Activated naive CD4-positive, alpha-beta T cell treated with anti-CD3 and anti-CD28 coated beads, Interleukin-2, amount 10 ng/mL, durations not matched to agents 7 days and 5 days (primary cell): ENCODE data around the gene ZNF641.
A peak's percentile ranks its signal among the peaks of the same experiment; 100 is the strongest.

Experiments
- CTCF ChIA-PET: fragments of 350-600 bp; sonication (Branson Sonifier 250); formaldehyde crosslinking; loops from one replicate; lab custom pipeline; 2021; ENCODE audit warnings: antibody characterized with exemption; lab: Charles Lee
- DNase-seq: peaks from one replicate; pipeline ENCODE4 v3.0.0-alpha.2; 2020
- H3K27ac Mint-ChIP-seq: one replicate; pipeline ENCODE4 v1.8.0; 2021; ENCODE audit warnings: mild to moderate bottlenecking, moderate library complexity, mixed read lengths
- H3K27me3 Mint-ChIP-seq: one replicate; pipeline ENCODE4 v1.8.0; 2021; ENCODE audit warnings: mild to moderate bottlenecking, mixed read lengths
- H3K36me3 Mint-ChIP-seq: one replicate; pipeline ENCODE4 v1.8.0; 2021; ENCODE audit warnings: mixed read lengths
- H3K4me1 Mint-ChIP-seq: one replicate; pipeline ENCODE4 v1.8.0; 2021; ENCODE audit warnings: mixed read lengths
- H3K4me3 Mint-ChIP-seq: one replicate; pipeline ENCODE4 v1.8.0; 2021; ENCODE audit warnings: mild to moderate bottlenecking, moderate library complexity, mixed read lengths
- H3K9me3 Mint-ChIP-seq: one replicate; pipeline ENCODE4 v1.8.0; 2021; ENCODE audit warnings: mixed read lengths

ZNF641 gene

DNA sequence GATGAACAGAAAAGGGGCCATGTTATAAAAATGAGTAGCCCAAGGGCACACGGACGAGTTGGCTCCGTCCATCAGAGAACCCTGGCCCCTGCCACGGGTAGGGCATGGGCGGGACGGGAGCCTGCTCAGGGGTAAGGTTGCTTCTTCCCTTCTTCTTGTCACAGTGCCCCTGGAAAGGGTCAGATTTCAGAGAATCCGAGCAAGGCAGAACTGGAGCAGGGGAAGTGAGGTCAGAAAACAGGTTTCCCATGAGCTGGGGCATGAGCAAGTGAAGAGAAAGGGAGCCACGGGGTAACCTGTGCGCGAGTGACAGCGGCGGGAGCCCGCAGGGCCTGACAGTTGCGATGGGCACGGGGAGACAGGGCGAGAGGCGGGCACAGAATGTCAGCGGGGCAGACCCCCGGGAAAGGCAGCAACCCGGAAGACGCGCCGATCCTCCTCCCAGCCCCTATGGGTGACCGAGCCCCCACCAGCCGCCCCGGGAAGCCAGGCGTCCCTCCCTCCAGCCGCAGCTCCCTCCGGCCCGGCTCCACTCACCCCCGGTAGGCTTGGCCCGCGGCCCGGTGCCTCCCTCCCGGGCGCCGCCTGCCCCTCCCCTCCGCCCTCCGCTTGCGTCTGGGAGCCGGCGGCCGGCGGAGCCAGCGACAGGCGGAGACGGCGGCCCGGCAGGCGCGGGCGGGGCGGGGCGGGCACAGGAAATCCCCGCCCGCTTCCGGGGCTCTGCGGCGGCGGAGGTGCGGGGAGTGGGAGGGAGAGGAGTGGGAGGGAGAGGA lies at the start of gene ZNF641:
ZNF641 (minus strand) TSS at position 671 of the 773 bp plus-strand sequence. CDS start 2,829 bp downstream, outside the sequence.
- DNase-seq, result peak; percentile 87
- CTCF ChIA-PET, result no interaction called here
- peak within 1 kb of the TSS; percentile 96 for H3K4me3 Mint-ChIP-seq
- H3K27ac Mint-ChIP-seq, result peak within 1 kb of the TSS; percentile 92
- H3K9me3 Mint-ChIP-seq, result no peaks in the 10 kb centered on the region
- peaks cover 35% of the 10 kb centered on the region for H3K36me3 Mint-ChIP-seq
- H3K4me1 Mint-ChIP-seq, result peaks cover 30% of the 10 kb centered on the region
- peaks cover 10% of the 10 kb centered on the region for H3K27me3 Mint-ChIP-seq

DNA sequence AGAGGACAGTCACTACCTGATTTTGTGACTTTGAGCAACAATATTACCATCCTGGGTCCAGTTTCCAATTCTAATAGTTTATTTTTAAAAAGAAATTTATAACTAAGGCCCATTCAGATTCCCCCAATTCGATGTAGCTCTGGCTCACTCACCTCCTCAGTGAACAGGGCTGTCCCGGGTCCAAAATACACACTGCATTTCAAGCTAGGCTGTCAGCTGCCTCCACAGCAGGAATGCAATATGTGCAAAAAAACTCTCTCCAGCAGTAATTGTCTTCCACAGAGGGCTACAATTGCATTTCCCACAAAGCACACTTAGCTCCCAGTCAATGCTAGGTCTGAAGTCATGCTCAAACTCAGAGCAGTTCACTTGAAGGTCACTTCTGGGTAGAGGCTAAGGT lies 39.3 kb upstream of the ZNF641 start:
- no peak for DNase-seq
- Mint-ChIP-seq H3K27ac (no peak overlapping the region), H3K27me3 (peaks cover 16% of the 10 kb centered on the region), H3K9me3 (no peaks in the 10 kb centered on the region), H3K4me3 (no peak overlapping the region), H3K4me1 (no peaks in the 10 kb centered on the region), H3K36me3 (no peaks in the 10 kb centered on the region)
- CTCF ChIA-PET, result no interaction called here

DNA sequence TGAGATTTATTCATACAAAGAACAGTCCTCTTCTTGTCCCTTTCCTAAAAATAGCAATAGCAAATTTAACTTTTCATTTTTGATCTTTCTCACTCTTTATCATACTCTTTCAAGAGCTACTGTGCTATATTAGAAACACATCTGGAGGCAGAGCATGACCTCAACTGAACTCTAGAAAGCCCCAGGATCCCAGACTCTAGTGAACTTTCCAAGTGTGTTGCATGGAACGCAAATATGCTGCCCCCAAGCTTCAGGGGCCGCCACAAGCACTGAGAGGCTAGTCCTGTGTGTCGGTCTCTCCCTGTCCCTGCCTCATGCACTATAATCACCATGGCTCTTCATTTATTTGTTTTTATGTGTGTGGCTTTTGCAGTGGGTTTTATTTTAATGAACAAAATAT lies 38.7 kb upstream of the ZNF641 start:
- CTCF ChIA-PET, result no interaction called here
- DNase-seq, result no peak
- Mint-ChIP-seq H3K4me3 (no peak overlapping the region), H3K36me3 (no peaks in the 10 kb centered on the region), H3K27ac (no peak overlapping the region), H3K9me3 (no peaks in the 10 kb centered on the region), H3K4me1 (no peaks in the 10 kb centered on the region), H3K27me3 (peaks cover 16% of the 10 kb centered on the region)

DNA sequence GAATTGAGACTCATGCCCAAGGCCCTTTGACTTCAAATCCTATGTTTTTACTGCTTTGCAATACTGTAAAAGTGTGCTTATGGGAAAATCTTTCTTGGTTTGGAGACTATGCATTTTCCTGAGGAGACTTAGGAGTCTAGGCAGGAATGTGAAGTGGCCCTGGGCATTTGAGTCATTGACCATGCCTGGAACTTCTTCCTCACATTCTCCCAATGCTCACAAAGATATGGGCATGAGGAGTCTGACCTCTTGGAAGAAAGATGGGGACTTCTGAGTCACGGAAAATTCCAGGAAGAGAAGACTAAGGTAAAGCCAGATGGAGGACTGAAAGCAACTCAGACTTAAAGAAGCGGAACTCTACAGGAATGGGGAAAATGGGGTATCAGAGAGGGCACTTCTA lies 38.2 kb upstream of the ZNF641 start:
- Mint-ChIP-seq H3K27ac (no peak overlapping the region), H3K4me1 (no peaks in the 10 kb centered on the region), H3K36me3 (no peaks in the 10 kb centered on the region), H3K9me3 (no peaks in the 10 kb centered on the region), H3K4me3 (no peak overlapping the region), H3K27me3 (peaks cover 16% of the 10 kb centered on the region)
- CTCF ChIA-PET, result no interaction called here
- no peak for DNase-seq

DNA sequence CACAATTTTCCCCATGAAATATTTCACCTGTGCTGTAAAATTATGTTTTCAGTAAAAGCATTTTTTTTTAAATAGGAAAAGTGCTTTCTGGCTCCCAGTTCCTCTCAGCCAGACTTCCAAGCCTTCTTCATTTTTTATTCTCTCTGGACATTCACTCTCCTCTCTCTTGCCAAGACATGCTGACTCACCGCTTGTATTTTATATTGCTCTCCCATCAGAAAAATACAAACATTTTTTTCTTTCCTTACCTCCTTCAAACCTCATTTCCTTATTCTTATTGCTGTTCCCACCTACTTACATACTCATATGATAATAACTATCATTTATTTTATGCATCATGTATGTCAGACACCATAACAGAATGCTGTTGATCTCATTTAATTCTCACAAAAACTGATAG lies 37.7 kb upstream of the ZNF641 start:
- no peak for DNase-seq
- Mint-ChIP-seq H3K36me3 (no peaks in the 10 kb centered on the region), H3K9me3 (no peaks in the 10 kb centered on the region), H3K4me3 (no peak overlapping the region), H3K27me3 (peaks cover 16% of the 10 kb centered on the region), H3K4me1 (no peaks in the 10 kb centered on the region), H3K27ac (no peak overlapping the region)
- CTCF ChIA-PET, result no interaction called here

DNA sequence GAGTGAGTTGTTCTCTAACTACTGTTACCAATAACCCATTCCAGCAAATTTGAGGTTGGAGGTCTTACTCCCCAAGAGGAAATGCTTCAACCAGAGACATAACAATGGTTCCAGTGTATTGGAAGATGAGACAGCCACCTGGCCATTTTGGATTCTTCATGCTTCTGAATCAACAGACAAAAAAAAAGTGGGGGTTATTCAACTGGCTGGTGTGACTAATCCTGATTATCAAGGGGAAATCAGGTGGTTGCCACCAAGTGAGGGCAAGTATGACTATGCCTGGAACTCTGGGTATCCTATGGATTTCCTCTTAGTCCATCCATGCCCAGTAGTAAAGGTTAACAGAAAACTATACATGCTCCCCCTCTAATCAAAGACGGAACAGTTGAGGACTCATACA lies 29.9 kb upstream of the ZNF641 start:
- DNase-seq, result no peak
- CTCF ChIA-PET, result no interaction called here
- H3K4me1 Mint-ChIP-seq, result no peaks in the 10 kb centered on the region
- H3K27me3 Mint-ChIP-seq, result no peaks in the 10 kb centered on the region
- H3K27ac Mint-ChIP-seq, result no peak overlapping the region
- no peaks in the 10 kb centered on the region for H3K36me3 Mint-ChIP-seq
- H3K4me3 Mint-ChIP-seq, result no peak overlapping the region
- H3K9me3 Mint-ChIP-seq, result no peaks in the 10 kb centered on the region

DNA sequence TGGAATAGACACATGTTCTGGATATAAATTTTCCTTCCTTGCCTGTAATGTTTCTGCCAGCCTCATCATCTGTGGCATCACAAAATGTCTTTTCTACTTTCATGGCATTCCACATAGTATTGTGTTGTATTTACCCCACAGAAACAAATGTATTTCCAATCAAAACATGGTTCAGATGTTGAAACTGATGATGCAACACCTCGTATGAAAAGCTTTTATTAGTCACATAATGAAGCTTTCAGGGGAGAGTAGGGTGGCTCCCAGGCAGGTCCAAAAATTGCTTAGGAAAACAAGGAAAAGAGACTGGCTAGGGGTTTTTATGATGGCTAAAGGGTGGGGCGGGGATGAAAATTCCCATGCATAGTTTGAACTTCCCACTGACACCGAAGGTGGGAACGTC lies 29.1 kb upstream of the ZNF641 start:
- DNase-seq, result no peak
- Mint-ChIP-seq H3K27me3 (no peaks in the 10 kb centered on the region), H3K4me1 (no peaks in the 10 kb centered on the region), H3K9me3 (no peaks in the 10 kb centered on the region), H3K36me3 (no peaks in the 10 kb centered on the region), H3K4me3 (no peak overlapping the region), H3K27ac (no peak overlapping the region)
- CTCF ChIA-PET, result no interaction called here

DNA sequence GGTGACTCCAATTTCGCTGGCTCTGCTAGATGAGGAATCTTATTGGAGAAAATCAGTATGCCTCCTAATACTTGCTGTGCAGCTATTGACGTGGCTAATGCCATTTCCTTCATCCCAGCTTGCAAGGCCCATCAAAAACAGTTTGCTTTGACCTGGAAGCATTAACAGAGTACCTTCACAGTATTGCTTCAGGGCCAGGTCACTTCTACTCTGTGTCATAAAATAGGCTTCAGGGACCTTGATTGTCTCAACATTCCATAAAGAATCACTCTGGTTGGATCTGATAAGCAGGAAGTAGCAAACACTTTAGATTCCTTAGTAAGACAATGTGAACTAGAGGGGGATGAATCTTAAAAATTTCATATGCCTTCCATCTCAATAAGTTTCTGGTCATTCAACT lies 26.9 kb upstream of the ZNF641 start:
- no peak for DNase-seq
- Mint-ChIP-seq H3K4me3 (no peak overlapping the region), H3K27me3 (no peaks in the 10 kb centered on the region), H3K9me3 (no peaks in the 10 kb centered on the region), H3K27ac (no peak overlapping the region), H3K36me3 (no peaks in the 10 kb centered on the region), H3K4me1 (no peaks in the 10 kb centered on the region)
- CTCF ChIA-PET, result no interaction called here

DNA sequence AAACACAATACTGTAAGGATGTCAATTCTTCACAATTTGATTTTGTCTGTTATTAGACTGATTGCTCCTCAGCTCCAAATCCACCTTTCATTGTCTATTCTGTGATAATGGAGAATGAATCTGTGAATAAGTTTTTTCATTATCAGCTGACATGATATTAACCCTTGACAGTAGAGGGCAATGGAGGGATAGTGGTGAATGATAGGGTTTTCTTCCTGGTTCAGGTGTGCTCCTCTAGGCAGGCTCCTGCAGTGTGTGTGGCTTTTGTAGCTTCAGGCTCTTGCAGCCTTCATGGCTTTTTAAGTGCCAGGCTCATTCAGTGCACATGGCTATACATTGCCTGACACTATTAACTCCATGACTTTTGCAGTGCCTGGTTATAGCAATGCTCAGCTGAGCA lies 23.4 kb upstream of the ZNF641 start:
- H3K4me3 Mint-ChIP-seq, result no peak overlapping the region
- H3K9me3 Mint-ChIP-seq, result no peaks in the 10 kb centered on the region
- H3K4me1 Mint-ChIP-seq, result no peaks in the 10 kb centered on the region
- no peak for DNase-seq
- H3K27ac Mint-ChIP-seq, result no peak overlapping the region
- CTCF ChIA-PET, result no interaction called here
- no peaks in the 10 kb centered on the region for H3K27me3 Mint-ChIP-seq
- H3K36me3 Mint-ChIP-seq, result no peaks in the 10 kb centered on the region

DNA sequence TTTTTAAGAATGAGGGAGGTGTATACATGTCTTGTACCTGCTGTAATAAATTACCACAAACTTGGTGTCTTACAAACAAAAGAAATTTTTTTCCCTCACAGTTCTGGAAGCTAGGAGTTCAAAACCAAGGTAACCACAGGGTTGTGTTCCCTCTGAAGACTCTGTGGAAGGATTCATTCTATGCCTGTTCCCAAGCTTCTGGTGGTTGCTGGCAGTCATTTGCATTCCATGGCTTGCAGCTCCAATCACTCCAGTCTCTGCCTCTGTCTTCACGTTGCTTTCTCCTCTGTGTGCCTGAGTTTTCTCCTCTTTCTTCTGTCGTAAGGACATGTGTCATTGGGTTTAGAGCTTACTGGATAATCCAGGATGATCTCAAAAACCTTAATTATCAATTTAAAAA lies 15.4 kb upstream of the ZNF641 start:
- H3K27ac Mint-ChIP-seq, result no peak overlapping the region
- H3K4me3 Mint-ChIP-seq, result no peak overlapping the region
- no peak for DNase-seq
- CTCF ChIA-PET, result no interaction called here
- no peaks in the 10 kb centered on the region for H3K4me1 Mint-ChIP-seq
- no peaks in the 10 kb centered on the region for H3K9me3 Mint-ChIP-seq
- no peaks in the 10 kb centered on the region for H3K36me3 Mint-ChIP-seq
- peaks cover 6% of the 10 kb centered on the region for H3K27me3 Mint-ChIP-seq

DNA sequence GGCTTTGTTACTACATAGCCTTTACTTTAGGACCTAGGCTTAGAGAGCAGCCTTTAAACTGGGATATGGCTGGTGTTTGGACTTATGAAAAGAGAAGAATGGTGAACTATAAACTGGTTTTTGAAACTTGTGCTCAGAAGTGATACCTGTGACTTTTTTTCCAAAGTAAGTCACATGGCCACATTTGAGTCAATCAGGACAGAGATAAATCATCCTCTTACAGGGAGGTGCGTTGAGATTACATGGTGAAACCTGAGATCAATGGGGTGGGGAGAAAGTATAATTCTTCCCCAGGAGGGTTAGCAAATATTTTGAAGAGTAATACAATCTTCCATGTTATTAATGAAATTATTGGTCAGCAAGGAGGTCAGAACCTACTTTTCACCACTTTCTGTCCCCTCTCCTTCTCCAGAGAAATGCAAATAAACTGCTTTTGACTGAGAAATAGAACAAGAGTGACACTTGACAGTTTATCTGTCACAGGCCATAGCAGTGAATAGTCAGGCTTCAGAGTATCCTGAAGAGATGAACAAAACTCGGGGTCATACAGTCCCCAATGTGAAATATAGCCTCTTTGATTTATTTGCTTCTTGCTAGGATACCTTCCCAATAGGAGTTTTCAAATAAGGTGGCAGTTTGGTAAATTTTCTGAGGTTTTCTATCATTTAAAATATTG lies 11.1 kb upstream of the ZNF641 start:
- no peak overlapping the region for H3K27ac Mint-ChIP-seq
- H3K4me3 Mint-ChIP-seq, result no peak overlapping the region

DNA sequence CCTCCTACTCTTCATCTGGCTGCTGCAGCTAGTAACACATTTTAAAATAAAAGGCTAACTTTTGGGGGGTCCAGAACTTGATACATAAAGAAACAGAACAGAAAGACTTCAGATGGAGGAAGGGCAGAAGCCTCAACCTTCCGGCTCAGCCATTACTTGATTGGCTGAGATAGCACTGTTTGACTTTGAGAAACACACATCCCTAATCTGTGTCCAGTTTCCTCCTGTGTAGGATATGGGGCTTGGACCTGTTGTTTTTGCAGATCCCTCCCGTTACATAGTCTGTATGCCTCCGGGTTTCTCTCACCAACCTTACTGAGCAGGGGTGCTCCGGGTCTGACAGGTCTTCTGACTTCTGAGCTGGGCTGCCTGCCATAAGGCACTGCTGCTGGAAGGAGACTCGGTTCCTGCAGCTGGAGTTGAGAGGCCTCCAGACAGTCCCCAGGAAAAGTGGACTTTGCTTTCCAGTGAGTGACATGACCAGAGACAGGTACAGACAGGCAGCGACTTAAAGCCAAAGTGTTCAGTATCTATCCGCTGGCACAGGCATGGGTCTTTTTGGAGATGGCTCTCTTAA lies 8.3 kb upstream of the ZNF641 start:
- Mint-ChIP-seq H3K36me3 (no peaks in the 10 kb centered on the region), H3K27ac (no peak overlapping the region), H3K9me3 (no peaks in the 10 kb centered on the region), H3K4me3 (no peak overlapping the region), H3K27me3 (peaks cover 6% of the 10 kb centered on the region), H3K4me1 (no peaks in the 10 kb centered on the region)
- DNase-seq, result no peak
- CTCF ChIA-PET, result no interaction called here

More for the DNA sequence above, 11.1 kb upstream of the ZNF641 start:
- no peaks in the 10 kb centered on the region for H3K4me1 Mint-ChIP-seq
- no peak for DNase-seq
- H3K27me3 Mint-ChIP-seq, result peaks cover 11% of the 10 kb centered on the region
- no peaks in the 10 kb centered on the region for H3K9me3 Mint-ChIP-seq
- CTCF ChIA-PET, result no interaction called here
- H3K36me3 Mint-ChIP-seq, result no peaks in the 10 kb centered on the region

DNA sequence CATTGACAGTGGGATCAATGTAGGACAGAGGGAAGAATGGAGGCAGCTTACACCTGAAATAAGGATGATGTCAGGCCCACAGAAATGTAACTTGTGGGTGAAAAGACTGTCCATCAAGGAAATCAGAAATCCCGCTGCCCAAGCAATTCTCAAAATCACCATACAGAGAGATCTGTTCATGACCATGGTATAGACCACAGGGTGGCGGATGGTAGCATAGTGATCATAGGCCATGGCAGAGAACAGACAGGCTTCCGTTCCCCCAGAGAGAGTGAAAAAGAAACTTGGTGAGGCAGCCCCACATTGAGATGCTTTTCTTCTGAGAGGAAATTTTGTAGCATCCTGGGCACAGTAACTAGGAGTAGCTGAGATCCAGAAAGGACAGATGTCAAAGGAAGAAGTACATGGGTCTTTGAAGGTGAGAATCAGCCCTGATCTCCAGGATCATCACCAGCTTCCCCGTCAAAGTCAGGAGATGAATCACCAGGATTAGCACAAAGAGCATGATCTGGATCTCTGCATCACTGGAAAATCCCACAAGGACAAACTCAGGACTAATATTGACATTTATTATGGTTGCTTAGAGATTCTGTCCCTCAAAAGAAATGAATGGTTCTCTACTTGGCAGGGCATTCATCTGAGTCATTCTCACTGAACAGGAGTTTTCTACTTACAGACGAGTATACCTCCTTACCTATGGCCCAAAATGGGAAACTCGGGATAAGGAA lies 5.5 kb upstream of the ZNF641 start:
- H3K4me1 Mint-ChIP-seq, result peaks cover 3% of the 10 kb centered on the region
- DNase-seq, result no peak
- CTCF ChIA-PET, result no interaction called here
- H3K27me3 Mint-ChIP-seq, result peaks cover 14% of the 10 kb centered on the region
- no peaks in the 10 kb centered on the region for H3K9me3 Mint-ChIP-seq
- H3K27ac Mint-ChIP-seq, result no peak overlapping the region
- no peaks in the 10 kb centered on the region for H3K36me3 Mint-ChIP-seq
- no peak overlapping the region for H3K4me3 Mint-ChIP-seq

DNA sequence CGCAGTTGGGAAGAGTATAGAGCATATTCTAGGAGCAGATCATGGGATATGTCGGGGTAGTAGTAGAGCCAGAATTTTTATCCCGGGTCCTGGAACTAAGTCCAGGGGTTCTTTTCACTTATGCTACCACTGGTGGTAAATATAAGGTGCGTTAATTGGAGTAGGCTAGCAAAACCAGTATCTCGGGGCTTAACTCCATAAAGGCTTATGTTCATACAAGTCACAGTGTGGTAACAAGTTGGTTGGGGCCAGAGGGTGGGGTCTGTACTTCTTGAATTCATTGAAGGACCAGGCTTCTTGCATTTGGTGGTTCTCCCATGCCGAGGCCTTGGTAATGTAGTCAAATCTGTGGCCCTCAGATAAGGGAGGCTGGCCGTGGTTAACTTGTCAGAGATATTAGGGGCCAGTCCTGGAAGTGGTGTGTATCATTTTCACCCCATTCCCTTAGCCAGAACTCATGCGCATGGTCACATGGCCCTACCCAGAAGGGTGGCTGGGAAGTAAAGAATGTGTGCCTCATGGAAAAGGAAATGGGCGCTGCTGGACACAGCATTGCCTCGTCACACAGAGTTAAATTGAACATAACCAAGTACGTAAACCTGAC lies 1.5 kb upstream of the ZNF641 start:
- H3K27ac Mint-ChIP-seq, result no peak overlapping the region
- H3K4me1 Mint-ChIP-seq, result peaks cover 28% of the 10 kb centered on the region
- H3K36me3 Mint-ChIP-seq, result peaks cover 20% of the 10 kb centered on the region
- no peak for DNase-seq
- H3K27me3 Mint-ChIP-seq, result peaks cover 10% of the 10 kb centered on the region
- CTCF ChIA-PET, result no interaction called here
- no peak overlapping the region for H3K4me3 Mint-ChIP-seq
- H3K9me3 Mint-ChIP-seq, result no peaks in the 10 kb centered on the region
